Astrocyte (in vitro differentiated cells and primary cell): ENCODE results near the gene MZB1.

ENCODE experiments used
- CTCF ChIP-seq: IDR thresholded peaks from 2 replicates; pipeline ENCODE4 v1.5.1; 2011; ENCODE audit warnings: low read depth, mild to moderate bottlenecking, inconsistent platforms, low read length, moderate library complexity; ENCODE audit not compliant: insufficient read depth
- EZH2 ChIP-seq: IDR thresholded peaks from 2 replicates; pipeline ENCODE4 v1.6.1; 2012; ENCODE audit warnings: mild to moderate bottlenecking, low read length, inconsistent platforms; ENCODE audit not compliant: insufficient read depth

GRCh38 chr5:139378101-139378825 is 11.4 kb downstream of the MZB1 start:
- TF ChIP-seq CTCF: no peak
- TF ChIP-seq EZH2: no peak
